Inflammatory macrophage (primary cell): ENCODE measurements around the gene NOX5.

Experiments used
- DNase-seq, 2 donors: peaks; one replicate each; pipeline ENCODE4 v3.0.0-alpha.2; 2020 to 2022

Gene NOX5

GRCh38 chr15:69085325-69086081 lies 71.0 kb downstream of the NOX5 start:
- no peak for DNase-seq

GRCh38 chr15:69086427-69087204 lies 72.1 kb downstream of the NOX5 start:
- DNase-seq: no peak

DNA sequence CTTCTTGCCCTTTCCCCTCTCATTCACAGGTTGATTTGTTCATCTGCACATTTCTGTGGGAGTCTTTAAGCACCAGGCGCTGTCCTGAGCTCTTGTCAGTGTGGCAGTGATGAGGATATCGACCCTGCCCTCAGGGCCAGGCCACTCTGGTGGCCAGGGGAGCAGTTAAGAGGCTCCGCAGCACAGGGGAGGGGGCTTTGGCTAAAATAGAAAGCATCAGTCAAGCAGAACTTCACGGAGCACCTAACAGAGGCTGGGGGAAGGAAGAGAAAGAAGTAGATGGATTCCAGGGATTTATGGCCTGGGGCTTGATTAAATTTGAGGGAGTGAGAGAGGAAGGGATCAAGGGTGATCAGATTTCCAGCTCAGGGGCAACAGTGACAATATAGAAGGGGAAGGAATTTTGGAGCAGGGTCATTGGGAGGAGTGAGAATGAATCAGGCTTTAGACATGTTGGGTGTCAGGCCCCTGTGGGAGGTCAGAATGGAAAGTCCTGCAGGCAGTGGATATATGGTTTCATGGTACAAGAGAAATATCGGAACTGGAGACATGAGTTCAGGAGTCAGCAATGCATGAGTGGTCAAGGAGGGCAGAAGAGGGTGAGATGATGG lies 73.0 kb downstream of the NOX5 start:
- no peak for DNase-seq

DNA sequence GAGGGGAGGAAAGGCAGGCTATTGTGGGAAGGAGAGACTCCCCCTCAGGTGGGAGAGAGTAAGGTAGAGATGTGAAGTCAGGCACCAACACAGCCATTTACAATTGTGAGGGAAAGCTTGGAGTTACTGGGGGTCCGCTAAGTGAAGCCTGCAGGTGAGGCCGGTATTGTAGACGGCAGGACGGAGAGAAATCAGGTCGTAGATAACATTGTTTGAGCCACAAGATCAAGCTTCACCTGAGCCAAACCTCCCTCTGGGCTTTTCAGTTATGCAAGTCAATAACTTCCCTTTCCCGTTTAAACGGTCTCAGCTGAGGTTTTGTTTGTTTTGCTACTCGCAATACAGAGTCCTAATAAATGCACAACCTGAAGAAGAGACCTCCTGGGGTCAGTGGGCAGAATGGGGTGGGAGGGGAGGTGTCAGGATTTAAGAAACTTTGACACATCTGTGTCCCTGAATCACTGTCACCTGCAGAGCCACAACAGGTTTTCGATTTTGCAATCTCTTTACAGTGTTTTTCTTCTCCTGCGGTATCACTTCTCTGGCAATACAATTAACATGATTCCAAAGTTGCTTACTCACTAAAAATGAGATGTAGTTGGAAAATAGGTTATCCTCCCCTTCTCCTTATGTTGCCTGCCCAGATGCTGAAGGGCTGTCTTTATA lies 73.9 kb downstream of the NOX5 start:
- DNase-seq: peak in 1 of 2 donors; percentile 11

GRCh38 chr15:69089258-69089657 lies 74.8 kb downstream of the NOX5 start:
- DNase-seq: no peak

GRCh38 chr15:69090197-69090948 lies 75.9 kb downstream of the NOX5 start:
- no peak for DNase-seq

DNA sequence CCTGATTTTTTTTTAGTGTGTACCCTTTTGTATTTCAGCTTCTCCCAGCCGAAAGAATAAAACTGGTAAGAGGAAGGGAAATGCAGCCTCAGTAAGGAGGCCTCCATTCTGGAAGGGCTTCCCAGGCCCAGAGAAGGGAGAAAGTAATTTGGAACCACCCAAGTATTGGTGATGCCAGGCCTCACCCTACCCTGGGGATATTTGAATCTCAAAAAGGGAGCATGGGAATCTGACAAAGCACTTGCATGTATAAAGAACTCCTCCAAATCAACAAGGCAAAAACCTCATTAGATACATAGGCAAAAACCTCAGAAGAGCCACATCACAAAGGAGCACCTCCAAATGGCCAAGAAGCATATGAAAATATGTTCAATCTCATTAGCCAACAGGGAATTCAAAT lies 77.2 kb downstream of the NOX5 start:
- DNase-seq: no peak

GRCh38 chr15:69092159-69092558 lies 77.7 kb downstream of the NOX5 start:
- DNase-seq: no peak

GRCh38 chr15:69093127-69093526 lies 78.6 kb downstream of the NOX5 start:
- DNase-seq: peak; percentile 49 to 59

GRCh38 chr15:69093614-69094013 lies 79.1 kb downstream of the NOX5 start:
- no peak for DNase-seq

- DNase-seq: no peak
Measured at GRCh38 chr15:69094124-69094921, 79.8 kb downstream of the NOX5 start.

GRCh38 chr15:69095274-69095673 lies 80.8 kb downstream of the NOX5 start:
- no peak for DNase-seq

DNA sequence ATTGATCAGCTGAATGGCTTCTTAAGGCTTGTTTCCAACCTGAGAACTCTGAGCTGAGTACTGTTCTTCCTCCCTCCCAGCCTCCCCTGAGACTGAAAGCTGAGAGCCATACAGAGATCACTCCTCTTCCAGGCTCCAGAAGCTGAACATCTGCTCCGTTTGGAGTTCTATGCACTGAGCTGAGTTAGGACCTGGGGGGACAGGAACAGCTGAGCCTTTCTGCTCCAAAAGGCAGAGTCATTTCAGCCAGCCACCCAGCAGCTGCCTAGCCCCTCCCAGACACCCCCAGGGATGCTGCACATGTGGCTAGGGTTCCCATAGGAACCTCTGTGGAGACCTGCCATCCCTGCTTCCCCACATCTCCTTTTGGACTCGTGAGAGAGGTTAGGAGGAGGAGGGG lies 81.7 kb downstream of the NOX5 start:
- DNase-seq: no peak

DNA sequence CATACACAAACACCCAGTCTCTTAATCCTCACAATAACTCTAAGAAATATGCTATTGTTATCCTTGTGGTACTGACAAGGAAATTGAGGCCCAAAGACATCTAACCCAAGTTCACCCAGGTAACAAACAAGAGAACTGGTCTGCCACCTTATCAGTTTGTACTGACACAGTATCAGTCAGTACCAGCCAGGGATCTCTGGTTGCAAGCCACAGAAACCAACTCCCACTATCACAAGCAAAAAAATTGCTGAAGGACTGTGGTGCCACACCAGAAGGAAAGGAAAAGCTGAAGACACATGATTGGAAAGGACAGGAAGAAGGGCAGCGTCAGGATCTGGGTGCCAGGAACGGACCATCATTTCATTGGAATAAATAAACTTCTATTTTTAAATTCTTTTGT lies 82.1 kb downstream of the NOX5 start:
- no peak for DNase-seq

GRCh38 chr15:69098771-69099170 lies 84.3 kb downstream of the NOX5 start:
- DNase-seq: no peak

GRCh38 chr15:69099941-69100340 lies 85.4 kb downstream of the NOX5 start:
- peak in 1 of 2 donors; percentile 9 for DNase-seq

DNA sequence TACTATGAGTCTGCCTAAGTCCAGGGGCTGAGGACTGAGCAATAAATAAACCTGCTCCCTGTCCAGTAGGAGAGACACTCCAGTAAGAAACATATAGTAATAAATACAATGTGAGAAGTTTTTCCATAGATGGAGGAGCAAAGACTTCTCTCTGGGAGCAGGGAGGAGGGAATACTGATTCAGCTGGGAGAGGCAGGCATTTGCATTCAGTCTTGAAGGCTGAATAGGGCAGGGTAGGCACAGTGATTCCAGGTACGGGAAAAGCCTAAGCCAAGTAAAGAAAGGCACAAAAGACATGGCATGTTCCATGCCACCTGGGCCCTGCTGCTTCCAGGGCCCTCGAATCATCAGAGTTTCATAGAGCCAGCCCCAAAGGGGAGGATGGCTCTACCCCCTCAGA lies 86.3 kb downstream of the NOX5 start:
- no peak for DNase-seq

DNA sequence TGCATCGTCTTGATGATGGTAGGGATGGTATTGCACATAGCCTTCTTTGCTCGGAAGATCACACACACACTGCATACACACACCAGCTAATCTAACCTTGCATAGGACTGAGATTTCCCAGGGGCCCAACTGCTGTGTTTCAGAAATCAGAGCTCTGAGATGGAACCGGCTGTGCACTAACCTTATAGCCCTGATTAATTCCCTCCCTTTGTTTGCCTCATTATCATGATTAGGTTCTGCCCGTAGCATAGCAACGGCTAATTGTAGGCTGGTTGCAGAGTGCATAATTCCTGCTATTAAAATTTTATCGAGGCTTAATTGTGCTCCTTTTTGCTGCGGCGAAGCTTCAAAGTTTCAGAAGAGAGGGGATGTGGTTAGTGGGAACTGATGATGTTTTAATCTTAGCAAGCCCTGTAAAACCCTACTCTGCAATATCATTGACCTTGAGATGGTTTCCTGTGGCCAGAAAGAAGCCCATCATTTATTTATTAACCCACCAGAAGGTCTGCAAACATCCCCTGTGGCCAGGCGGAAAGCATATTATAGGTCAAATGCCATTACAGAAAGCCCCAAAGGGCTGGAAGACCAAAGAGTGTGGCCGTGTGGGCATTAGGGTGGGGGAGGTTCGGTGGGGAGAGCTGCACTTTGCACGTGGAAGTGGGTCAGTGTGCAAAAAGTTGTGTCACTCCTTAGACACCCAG lies 89.7 kb downstream of the NOX5 start:
- DNase-seq: no peak

DNA sequence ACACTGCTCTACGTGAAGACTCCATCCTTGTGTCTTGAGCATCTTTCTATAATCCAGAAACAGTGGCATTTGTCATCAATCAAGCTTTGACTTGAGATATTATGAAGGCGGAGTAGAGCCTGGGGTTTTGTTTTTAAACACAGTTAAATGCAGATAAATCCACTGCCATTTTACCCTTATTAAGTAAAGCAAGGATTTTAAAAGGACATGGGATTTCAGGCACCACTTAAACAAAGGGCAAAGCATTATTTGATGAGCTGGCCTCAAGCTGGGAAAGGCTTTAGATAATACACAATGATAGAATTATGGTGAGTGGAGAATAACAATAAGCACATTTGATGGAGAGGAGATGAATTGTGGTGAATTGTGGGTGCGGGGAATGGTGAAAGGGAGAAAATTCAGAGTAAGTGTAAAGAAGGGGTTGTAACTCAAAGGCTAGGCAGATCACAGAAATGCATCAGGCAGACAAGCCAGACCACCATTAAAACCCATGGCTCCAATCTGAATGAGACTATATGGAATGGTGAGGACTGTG lies 91.0 kb downstream of the NOX5 start:
- no peak for DNase-seq

DNA sequence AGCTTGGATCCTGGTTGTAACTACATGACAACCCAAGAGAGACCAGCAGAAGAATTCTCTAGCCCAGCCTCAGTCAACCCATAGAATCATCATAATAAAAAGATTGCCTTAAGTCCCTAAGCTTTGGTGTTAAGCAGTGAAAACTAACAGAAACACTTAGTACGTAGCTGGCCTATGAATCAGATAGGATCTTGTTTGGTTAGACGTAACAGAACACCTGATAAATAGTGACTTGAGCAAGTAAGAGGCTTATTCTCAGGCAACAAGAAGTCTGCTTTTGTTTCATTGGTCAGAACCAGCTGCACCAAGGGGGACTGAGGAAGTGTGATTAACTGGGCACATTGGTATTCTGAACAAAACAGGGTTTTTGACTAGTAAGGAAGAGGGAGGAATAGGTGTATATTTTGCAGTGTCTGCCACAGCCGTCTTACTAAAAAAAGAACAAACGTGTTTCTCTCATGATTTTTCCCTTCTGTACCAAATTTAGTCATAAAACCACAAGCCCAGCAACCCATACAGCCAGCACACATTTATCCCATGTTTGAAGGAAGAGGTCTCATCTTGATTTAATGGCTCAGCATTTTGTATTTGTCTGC lies 92.6 kb downstream of the NOX5 start:
- no peak for DNase-seq
